ENCODE results near the gene SPRED2. TPM values are rescaled to one million over a fixed set of nuclear protein-coding genes. Genes with fewer than 3 reads are reported as not detected.

Gene SPRED2
- total and polyA plus RNA-seq, 8 donors: 31.5 to 47.1 (median 40.4) TPM

DNA sequence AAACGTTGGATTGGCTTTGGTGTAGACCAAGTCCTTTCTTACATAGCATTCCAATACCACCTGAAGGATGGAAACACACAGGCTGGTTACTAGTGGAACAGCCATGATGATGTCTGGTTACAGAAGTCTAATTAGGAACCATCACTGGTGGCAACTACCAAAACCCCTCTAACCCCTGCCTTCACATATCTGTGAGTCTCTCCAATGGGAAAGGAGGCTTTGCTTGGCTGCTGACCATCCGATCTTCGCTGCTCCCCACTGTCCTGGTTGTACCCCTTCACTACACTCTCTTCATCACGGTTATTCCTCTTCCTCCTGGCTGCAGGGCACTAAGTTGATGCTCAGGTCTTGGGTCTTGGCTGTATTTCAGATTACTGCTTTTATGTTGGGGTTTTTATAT lies 97.7 kb downstream of the SPRED2 start:
- ATAC-seq (no peak), DNase-seq (no peak)
- Histone ChIP-seq H3K9me3 (no peaks in the 10 kb centered on the region), H3K4me3 (no peak overlapping the region), H3K4me1 (no peaks in the 10 kb centered on the region), H3K27me3 (no peaks in the 10 kb centered on the region), H3K27ac (no peak overlapping the region), H3K36me3 (peaks cover 0 to 24% of the 10 kb centered on the region in 2 donors)
- intact Hi-C loops (cut with DNase I): no loop called here
- TF ChIP-seq, protein P1, sequence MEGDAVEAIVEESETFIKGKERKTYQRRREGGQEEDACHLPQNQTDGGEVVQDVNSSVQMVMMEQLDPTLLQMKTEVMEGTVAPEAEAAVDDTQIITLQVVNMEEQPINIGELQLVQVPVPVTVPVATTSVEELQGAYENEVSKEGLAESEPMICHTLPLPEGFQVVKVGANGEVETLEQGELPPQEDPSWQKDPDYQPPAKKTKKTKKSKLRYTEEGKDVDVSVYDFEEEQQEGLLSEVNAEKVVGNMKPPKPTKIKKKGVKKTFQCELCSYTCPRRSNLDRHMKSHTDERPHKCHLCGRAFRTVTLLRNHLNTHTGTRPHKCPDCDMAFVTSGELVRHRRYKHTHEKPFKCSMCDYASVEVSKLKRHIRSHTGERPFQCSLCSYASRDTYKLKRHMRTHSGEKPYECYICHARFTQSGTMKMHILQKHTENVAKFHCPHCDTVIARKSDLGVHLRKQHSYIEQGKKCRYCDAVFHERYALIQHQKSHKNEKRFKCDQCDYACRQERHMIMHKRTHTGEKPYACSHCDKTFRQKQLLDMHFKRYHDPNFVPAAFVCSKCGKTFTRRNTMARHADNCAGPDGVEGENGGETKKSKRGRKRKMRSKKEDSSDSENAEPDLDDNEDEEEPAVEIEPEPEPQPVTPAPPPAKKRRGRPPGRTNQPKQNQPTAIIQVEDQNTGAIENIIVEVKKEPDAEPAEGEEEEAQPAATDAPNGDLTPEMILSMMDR (IDR thresholded peaks at IDR 0.05): no peak

DNA sequence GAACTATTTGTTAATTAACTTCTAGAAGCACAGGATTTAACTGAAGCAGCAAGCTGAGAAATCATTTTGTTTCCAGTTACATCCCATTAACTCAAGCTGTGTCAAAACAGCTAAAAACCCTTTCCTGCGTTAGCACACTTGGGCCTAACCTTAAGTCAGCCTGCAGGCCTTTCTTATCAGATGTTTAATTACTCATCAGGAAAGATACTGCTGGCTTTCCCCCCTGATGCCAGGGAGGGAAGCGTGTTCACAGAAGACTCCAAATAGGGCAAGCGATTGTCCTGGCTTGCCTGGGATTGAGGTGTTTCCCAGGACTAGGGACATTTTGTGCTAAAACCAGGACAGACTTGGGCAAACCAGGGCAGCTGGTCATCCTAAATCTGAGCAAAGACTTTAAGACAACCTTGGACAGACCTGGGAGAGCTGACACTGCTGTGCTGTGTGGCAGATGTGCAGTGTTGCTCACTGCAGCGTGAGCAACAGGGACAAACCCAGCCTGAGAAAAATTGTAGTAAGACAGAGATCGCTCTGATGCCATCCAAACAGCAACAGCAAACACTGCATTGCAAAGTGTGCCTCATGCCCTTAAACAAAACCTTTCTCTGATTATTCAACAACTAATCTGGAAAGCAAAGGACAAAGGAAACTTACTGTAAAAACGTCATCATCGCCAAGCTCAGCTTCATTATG lies 100.9 kb downstream of the SPRED2 start:
- Histone ChIP-seq H3K9me3 (no peaks in the 10 kb centered on the region), H3K27ac (no peak overlapping the region), H3K4me3 (no peak overlapping the region), H3K36me3 (peaks cover 0 to 37% of the 10 kb centered on the region in 2 donors), H3K27me3 (no peaks in the 10 kb centered on the region), H3K4me1 (no peaks in the 10 kb centered on the region)
- no peak for DNase-seq
- TF ChIP-seq, protein P1 (IDR thresholded peaks at IDR 0.05): no peak
- no peak for ATAC-seq
- intact Hi-C loops (cut with DNase I): no loop called here

DNA sequence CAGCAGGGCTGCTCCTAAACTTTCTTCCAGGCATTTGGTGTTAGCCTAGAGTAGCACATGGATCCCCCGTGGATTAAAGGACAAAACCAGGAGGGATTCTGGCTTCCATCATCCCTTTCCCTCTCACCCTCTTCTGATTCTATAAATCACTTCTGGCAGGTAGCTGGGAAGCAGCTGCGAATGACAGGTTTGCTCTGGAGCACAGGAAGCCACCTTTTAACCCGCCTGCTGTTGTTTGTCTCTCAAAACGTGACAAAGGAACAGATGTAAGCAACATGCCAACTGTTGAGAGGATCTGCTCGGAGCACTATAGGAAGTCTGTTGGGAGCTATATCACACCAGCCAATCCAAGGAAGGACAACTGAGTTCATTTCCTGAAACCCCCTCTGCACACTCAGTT lies 102.9 kb downstream of the SPRED2 start:
- Histone ChIP-seq H3K4me3 (no peak overlapping the region), H3K36me3 (peaks cover 0 to 37% of the 10 kb centered on the region in 2 donors), H3K9me3 (no peaks in the 10 kb centered on the region), H3K4me1 (no peaks in the 10 kb centered on the region), H3K27ac (no peak overlapping the region), H3K27me3 (no peaks in the 10 kb centered on the region)
- ATAC-seq (no peak), DNase-seq (no peak)
- intact Hi-C loops (cut with DNase I): no loop called here
- TF ChIP-seq, protein P1 (IDR thresholded peaks at IDR 0.05): no peak

DNA sequence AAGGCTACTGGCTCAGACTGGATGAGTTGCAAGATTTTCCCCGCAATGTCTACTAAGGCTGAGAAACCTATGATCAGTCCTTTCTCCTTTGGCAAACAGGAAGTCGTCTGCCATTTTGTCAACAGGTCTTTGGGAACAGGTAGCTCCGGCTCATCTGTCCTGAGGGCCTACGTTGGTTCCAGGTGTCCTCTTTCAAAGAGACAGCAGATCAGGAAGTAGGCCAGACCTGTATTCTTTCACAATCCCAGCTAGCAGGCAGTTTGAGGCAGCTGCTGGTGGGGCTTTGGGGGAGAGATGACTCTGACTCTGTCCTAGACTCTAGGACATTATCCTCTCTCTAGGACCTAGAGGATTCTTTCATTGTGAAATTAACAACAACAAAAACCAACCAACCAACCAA lies 106.1 kb downstream of the SPRED2 start:
- H3K4me3 ChIP-seq: no peak overlapping the region
- DNase-seq (no peak), ATAC-seq (no peak)
- H3K27me3 ChIP-seq: no peaks in the 10 kb centered on the region
- no peaks in the 10 kb centered on the region for H3K4me1 ChIP-seq
- H3K27ac ChIP-seq: no peak overlapping the region
- H3K9me3 ChIP-seq: no peaks in the 10 kb centered on the region
- TF ChIP-seq, protein P1 (IDR thresholded peaks at IDR 0.05): no peak
- H3K36me3 ChIP-seq: peaks cover 0 to 15% of the 10 kb centered on the region in 2 donors
- intact Hi-C loops (cut with DNase I): no loop called here

DNA sequence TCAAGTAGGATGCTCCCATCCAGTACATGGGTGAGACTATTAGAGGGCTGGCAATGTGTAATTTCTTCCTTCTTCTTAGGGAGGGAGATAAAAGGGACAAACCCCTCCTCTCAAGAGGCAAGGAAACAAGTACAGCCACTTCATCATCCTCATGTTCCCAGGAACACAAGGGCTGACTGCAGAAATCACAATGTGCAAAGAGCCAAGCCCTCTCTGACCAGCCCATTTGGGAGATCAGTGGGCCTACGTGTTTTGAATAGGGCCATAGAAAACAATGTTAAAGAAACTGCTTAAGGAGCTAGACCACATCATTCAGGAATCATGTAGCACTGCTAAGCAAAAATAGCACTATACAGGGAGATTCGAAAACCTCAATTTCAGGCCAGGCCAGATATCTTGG lies 107.3 kb downstream of the SPRED2 start:
- ATAC-seq (peak; percentile 40), DNase-seq (no peak)
- intact Hi-C loops (cut with DNase I): no loop called here
- Histone ChIP-seq H3K4me3 (no peak overlapping the region), H3K9me3 (no peaks in the 10 kb centered on the region), H3K4me1 (no peaks in the 10 kb centered on the region), H3K27me3 (no peaks in the 10 kb centered on the region), H3K27ac (no peak overlapping the region), H3K36me3 (peaks cover 0 to 13% of the 10 kb centered on the region in 2 donors)
- TF ChIP-seq, protein P1 (IDR thresholded peaks at IDR 0.05): no peak

Measured in left lung (tissue), 10 donors.